Activated naive CD4-positive, alpha-beta T cell treated with anti-CD3 and anti-CD28 coated beads for 36 hours (primary cell): ENCODE data around the gene CDK11B. TPM values are rescaled to one million over a fixed set of nuclear protein-coding genes. Genes with fewer than 3 reads are reported as not detected.
"Not testable (repeated sequence)": the region's sequence is repeated elsewhere in the genome, so short reads cannot be mapped to it uniquely, and the experiment has no call there.

Source experiments
- CTCF ChIA-PET: fragments of 350-600 bp; sonication (Branson Sonifier 250); formaldehyde crosslinking; loops from one replicate; lab custom pipeline; 2021; ENCODE audit warnings: antibody characterized with exemption; lab: Charles Lee
- DNase-seq: peaks from one replicate; pipeline ENCODE4 v3.0.0-alpha.2; 2020
- H3K27ac Mint-ChIP-seq: one replicate; pipeline ENCODE4 v1.8.0; 2021; ENCODE audit warnings: mild to moderate bottlenecking, mixed read lengths
- H3K27me3 Mint-ChIP-seq: one replicate; pipeline ENCODE4 v1.8.0; 2021; ENCODE audit warnings: low read depth, mixed read lengths
- H3K36me3 Mint-ChIP-seq: one replicate; pipeline ENCODE4 v1.8.0; 2021; ENCODE audit warnings: low read depth, mixed read lengths
- H3K4me1 Mint-ChIP-seq: one replicate; pipeline ENCODE4 v1.8.0; 2021; ENCODE audit warnings: low read depth, mixed read lengths
- H3K4me3 Mint-ChIP-seq: one replicate; pipeline ENCODE4 v1.8.0; 2021; ENCODE audit warnings: mild to moderate bottlenecking, moderate library complexity, mixed read lengths
- H3K9me3 Mint-ChIP-seq: one replicate; pipeline ENCODE4 v1.8.0; 2021; ENCODE audit warnings: mixed read lengths
- intact Hi-C: fragments of 100-400 bp; cut with micrococcal nuclease; formaldehyde crosslinking; loops from one replicate; pipeline ENCODE4 v1.15.1; 2023
- total RNA-seq, 2 experiments: library from RNA; stranded (reverse); gene quantifications; one replicate each; pipeline ENCODE4 v1.2.3, GENCODE V29; 2021

CDK11B gene
- total RNA-seq, 2 experiments from 2014 or later, result 33.7 to 34.4 TPM

DNA sequence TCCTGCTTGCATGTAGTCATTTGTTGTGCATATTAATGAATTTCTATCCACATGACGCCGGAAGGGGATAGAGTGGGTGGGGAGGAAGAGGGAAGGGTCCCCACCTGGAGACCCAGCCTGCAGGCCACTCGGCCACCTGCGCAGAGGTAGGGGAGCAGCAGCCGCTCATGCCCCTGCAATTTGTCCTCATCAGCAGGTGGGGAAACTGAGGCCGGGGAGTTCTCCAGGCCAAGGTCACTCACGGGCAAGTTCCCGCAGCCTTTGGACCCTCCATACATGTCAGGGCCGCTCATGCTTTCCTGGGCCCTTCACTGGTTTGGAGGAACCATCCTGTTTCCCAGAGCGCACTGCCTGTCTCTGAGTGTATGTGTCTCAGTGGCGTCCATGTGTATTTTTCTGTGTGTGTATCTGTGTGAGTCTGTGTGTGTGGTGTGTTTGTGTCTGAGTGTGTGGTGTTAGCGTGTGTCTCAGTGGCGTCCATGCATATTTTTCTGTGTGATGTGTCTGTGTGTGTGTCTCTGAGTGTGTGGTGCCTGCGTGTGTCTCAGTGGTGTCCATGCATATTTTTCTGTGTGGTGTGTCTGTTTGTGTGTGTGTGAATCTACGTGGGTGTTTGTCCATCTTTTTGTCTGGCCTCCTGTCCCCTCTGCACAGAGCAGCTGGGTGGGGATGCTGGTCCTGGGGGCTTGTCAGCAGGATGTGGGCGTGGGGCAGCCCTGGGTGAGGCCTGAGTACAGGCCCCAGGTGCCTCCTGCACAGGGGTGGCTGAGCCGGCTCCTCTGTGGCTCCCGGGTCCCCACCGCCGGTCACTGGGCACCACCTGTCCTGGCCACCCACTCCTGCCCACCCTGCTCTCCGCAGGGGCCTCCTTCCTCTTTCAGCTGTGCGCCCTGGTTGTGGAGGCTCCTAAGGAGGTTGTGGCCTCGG is 37.9 kb upstream of the CDK11B start:
- CTCF ChIA-PET, H3K27me3 Mint-ChIP-seq, DNase-seq, H3K27ac Mint-ChIP-seq, H3K4me3 Mint-ChIP-seq, H3K9me3 Mint-ChIP-seq, H3K4me1 Mint-ChIP-seq, intact Hi-C loops, H3K36me3 Mint-ChIP-seq: not testable (repeated sequence)

- Mint-ChIP-seq H3K27ac (peak within 1 kb of the TSS; percentile 94), H3K4me3 (peak within 1 kb of the TSS; percentile 75), H3K4me1 (peaks cover 14% of the 10 kb centered on the region)
- intact Hi-C loops, CTCF ChIA-PET, H3K36me3 Mint-ChIP-seq, H3K9me3 Mint-ChIP-seq, H3K27me3 Mint-ChIP-seq: not testable (repeated sequence)
- peak; percentile 95 for DNase-seq
These were observed 34.2 kb upstream of the CDK11B start, which contains the start of gene SLC35E2B for GRCh38 chr1:1692714-1693647. SLC35E2B (minus strand) TSS chr1:1692795; CDS start chr1:1676699, 16,096 bp downstream.

GRCh38 chr1:1692324-1692713 is 33.5 kb upstream of the CDK11B start:
- H3K9me3 Mint-ChIP-seq, H3K36me3 Mint-ChIP-seq, H3K27me3 Mint-ChIP-seq, CTCF ChIA-PET, intact Hi-C loops: not testable (repeated sequence)
- Mint-ChIP-seq H3K27ac (peak overlapping the region; percentile 75), H3K4me3 (peak overlapping the region; percentile 75), H3K4me1 (peaks cover 19% of the 10 kb centered on the region)
- DNase-seq, result peak; percentile 84

DNA sequence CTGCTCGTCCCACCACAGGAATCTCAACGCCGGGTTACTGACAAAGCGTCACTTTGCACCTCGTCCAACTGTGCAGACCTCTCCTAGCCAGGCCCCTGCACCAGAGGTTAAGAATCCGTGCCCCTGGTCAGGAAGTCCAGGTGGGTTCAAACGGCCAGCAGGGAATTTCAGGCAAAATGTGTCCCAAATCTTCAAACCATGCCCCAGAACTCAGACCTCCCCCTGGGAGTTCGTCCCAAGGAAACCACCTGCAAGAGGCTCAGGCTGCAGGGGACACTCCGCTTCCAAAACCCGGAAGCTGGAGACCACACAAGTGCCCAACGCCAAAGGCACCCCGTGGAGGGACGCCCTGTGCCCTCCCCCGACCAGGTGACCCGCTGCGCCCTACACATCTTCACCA is 32.6 kb upstream of the CDK11B start:
- CTCF ChIA-PET, H3K4me3 Mint-ChIP-seq, H3K36me3 Mint-ChIP-seq, H3K9me3 Mint-ChIP-seq, DNase-seq, intact Hi-C loops, H3K27ac Mint-ChIP-seq, H3K27me3 Mint-ChIP-seq: not testable (repeated sequence)
- H3K4me1 Mint-ChIP-seq, result peaks cover 25% of the 10 kb centered on the region

DNA sequence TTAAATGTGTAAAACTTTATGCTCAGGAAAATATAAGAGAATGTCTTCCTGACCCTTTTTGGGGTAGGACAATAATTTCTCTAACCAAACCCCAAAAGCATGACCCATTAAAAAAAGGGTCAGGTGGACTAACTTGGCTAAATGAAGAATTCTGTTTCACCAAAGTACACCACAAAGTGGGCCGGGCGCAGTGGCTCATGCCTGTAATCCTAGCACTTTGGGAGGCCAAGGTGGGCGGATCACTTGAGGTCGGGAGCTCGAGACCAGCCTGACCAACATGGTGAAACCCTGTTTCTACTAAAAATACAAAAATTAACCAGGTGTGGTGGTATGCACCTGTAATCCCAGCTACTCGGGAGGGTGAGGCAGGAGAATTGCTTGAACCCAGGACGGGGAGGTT is 30.7 kb upstream of the CDK11B start:
- DNase-seq, H3K4me3 Mint-ChIP-seq, H3K9me3 Mint-ChIP-seq, H3K36me3 Mint-ChIP-seq, CTCF ChIA-PET, H3K27ac Mint-ChIP-seq, intact Hi-C loops, H3K27me3 Mint-ChIP-seq: not testable (repeated sequence)
- H3K4me1 Mint-ChIP-seq, result peaks cover 30% of the 10 kb centered on the region

- no peaks in the 10 kb centered on the region for H3K9me3 Mint-ChIP-seq
- peaks cover 2% of the 10 kb centered on the region for H3K36me3 Mint-ChIP-seq
- no peak for DNase-seq
- intact Hi-C loops, result no loop called here
- CTCF ChIA-PET, result interaction anchor here (0.7 kb wide), 1 partner anchor 86 kb away, joined by 3 read pairs; no protein-coding TSS in a partner anchor
- H3K27ac Mint-ChIP-seq, result peak overlapping the region; percentile 55
- no peak overlapping the region for H3K4me3 Mint-ChIP-seq
- H3K27me3 Mint-ChIP-seq, result no peaks in the 10 kb centered on the region
- H3K4me1 Mint-ChIP-seq, result peaks cover 30% of the 10 kb centered on the region
These were observed 29.0 kb upstream of the CDK11B start for GRCh38 chr1:1687846-1688245.

- intact Hi-C loops, result no loop called here
- DNase-seq, result no peak
- CTCF ChIA-PET, result no interaction called here
These were observed 25.4 kb upstream of the CDK11B start for GRCh38 chr1:1684031-1684681.

GRCh38 chr1:1683104-1683905 is 24.5 kb upstream of the CDK11B start:
- H3K4me3 Mint-ChIP-seq, result no peak overlapping the region
- DNase-seq, result no peak
- no peak overlapping the region for H3K27ac Mint-ChIP-seq
- intact Hi-C loops, result no loop called here
- peaks cover 30% of the 10 kb centered on the region for H3K4me1 Mint-ChIP-seq
- no peaks in the 10 kb centered on the region for H3K36me3 Mint-ChIP-seq
- H3K27me3 Mint-ChIP-seq, result no peaks in the 10 kb centered on the region
- CTCF ChIA-PET, result no interaction called here
- H3K9me3 Mint-ChIP-seq, result no peaks in the 10 kb centered on the region

More at GRCh38 chr1:1684031-1684681, 25.4 kb upstream of the CDK11B start:
- Mint-ChIP-seq H3K4me3 (no peak overlapping the region), H3K4me1 (peaks cover 25% of the 10 kb centered on the region), H3K36me3 (peaks cover under 1% of the 10 kb centered on the region), H3K9me3 (no peaks in the 10 kb centered on the region), H3K27ac (no peak overlapping the region), H3K27me3 (no peaks in the 10 kb centered on the region)

GRCh38 chr1:1680912-1681273 is 22.1 kb upstream of the CDK11B start:
- intact Hi-C loops, result no loop called here
- Mint-ChIP-seq H3K9me3 (no peaks in the 10 kb centered on the region), H3K4me1 (peaks cover 26% of the 10 kb centered on the region), H3K36me3 (no peaks in the 10 kb centered on the region), H3K27ac (no peak overlapping the region), H3K4me3 (no peak overlapping the region), H3K27me3 (no peaks in the 10 kb centered on the region)
- CTCF ChIA-PET, result no interaction called here
- no peak for DNase-seq

DNA sequence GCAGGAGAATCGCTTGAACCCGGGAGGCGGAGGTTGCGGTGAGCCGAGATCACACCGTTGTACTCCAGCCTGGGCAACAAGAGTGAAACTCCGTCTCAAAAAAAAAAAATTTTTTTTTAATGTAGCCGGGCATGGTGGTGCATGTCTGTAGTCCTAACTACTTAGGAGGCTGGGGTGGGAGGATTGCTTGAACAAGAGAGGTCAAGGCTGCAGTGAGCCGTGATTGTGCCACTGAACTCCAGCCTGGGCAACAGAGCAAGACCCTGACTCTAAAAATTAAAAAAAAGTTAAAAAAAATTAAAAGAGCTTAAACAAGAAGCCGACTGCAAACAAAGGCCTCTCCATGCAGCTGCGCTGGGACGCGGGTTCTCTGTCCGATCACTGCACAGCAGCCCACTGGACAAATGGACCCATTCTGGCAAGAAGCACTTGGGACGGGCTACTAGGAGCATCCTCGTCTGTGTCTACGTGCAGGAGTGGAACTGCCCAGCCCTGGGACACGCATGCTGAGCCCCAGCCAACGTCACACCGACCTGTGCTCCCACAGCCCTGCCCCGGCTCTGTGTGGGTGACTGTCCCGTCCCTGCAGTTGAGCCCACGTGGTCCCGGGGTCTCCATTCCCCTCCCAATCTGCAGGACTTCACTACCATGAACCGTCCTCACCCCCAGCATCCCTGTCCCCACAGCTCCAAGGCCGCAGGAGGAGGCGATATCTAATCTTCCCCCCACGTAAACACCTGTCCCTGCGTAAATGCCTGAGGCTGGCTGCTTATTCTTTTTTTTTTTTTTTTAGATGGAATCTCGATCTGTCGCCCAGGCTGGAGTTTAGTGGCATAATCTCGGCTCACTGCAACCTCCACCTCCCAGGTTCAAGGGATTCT is 21.5 kb upstream of the CDK11B start:
- intact Hi-C loops, result no loop called here
- Mint-ChIP-seq H3K4me3 (no peak overlapping the region), H3K36me3 (no peaks in the 10 kb centered on the region), H3K27me3 (no peaks in the 10 kb centered on the region), H3K9me3 (no peaks in the 10 kb centered on the region), H3K27ac (no peak overlapping the region), H3K4me1 (peaks cover 24% of the 10 kb centered on the region)
- DNase-seq, result no peak
- CTCF ChIA-PET, result no interaction called here
